SK-N-SH (cell line): Measurements from ENCODE around the gene MED15. TPM values are rescaled to one million over a fixed set of nuclear protein-coding genes. Genes with fewer than 3 reads are reported as not detected.

Experiments
- CTCF ChIA-PET: fragments of 300-600, 350-600 bp; formaldehyde crosslinking; extraction: SDS; loops from one replicate; lab custom pipeline; 2021; lab: Yijun Ruan, JAX
- POLR2A ChIA-PET: fragments of 350-600 bp; sonication (Branson Sonifier 250); formaldehyde crosslinking; extraction: SDS; loops from one replicate; lab custom pipeline; 2020; ENCODE audit warnings: antibody characterized with exemption, inconsistent platforms; lab: Yijun Ruan, JAX
- DNase-seq: peaks from one replicate; pipeline ENCODE4 v3.0.0; 2012
- H2AFZ ChIP-seq: fragments of 200-600 bp; sonication (generic); 2 replicates; pipeline ENCODE4 v1.8.1; 2016; ENCODE audit warnings: antibody characterized with exemption, mild to moderate bottlenecking, low read depth
- H3F3A ChIP-seq: fragments of 200-600 bp; sonication (generic); replicated peaks from 2 replicates; pipeline ENCODE3; 2016; ENCODE audit warnings: antibody characterized with exemption, mild to moderate bottlenecking; ENCODE audit not compliant: insufficient read depth
- H3K27ac ChIP-seq, 2 experiments: fragments of 200-500 bp in 1 of 2; fragments of 200-600 bp in 1 of 2; sonication (Bioruptor generic) in 1 of 2; sonication (generic), shearing (Covaris generic) in 1 of 2; 2 replicates each; pipeline versions ENCODE4 v1.5.1 to v1.6.1; 2014 to 2016; ENCODE audit warnings: low read depth in 2 of 2, inconsistent platforms in 1 of 2, low read length in 1 of 2, mild to moderate bottlenecking in 1 of 2, mixed read lengths in 1 of 2
- H3K27me3 ChIP-seq: fragments of 200-600 bp; sonication (generic), shearing (Covaris generic); 2 replicates; pipeline ENCODE4 v1.6.1; 2016; ENCODE audit warnings: mixed run types; ENCODE audit not compliant: insufficient read depth
- H3K36me3 ChIP-seq, 2 experiments: fragments of 200-500 bp in 1 of 2; fragments of 200-600 bp in 1 of 2; sonication (Bioruptor generic) in 1 of 2; sonication (generic) in 1 of 2; replicated peaks in 1 of 2; 2 replicates each; pipeline versions ENCODE3 to v1.5.1; 2014 to 2016; ENCODE audit warnings: low read length in 1 of 2, mild to moderate bottlenecking in 1 of 2; ENCODE audit not compliant: insufficient read depth in 2 of 2, control insufficient read depth in 1 of 2
- H3K4me1 ChIP-seq, 2 experiments: fragments of 200-500 bp in 1 of 2; fragments of 200-600 bp in 1 of 2; sonication (Bioruptor generic) in 1 of 2; sonication (generic), shearing (Covaris generic) in 1 of 2; 2 replicates each; pipeline versions ENCODE4 v1.5.1 to v1.6.1; 2014 to 2016; ENCODE audit warnings: low read depth in 1 of 2, low read length in 1 of 2, mixed run types in 1 of 2; ENCODE audit not compliant: insufficient read depth in 2 of 2, control insufficient read depth in 1 of 2
- H3K4me2 ChIP-seq: fragments of 200-600 bp; sonication (generic), shearing (Covaris generic); 2 replicates; pipeline ENCODE4 v1.6.1; 2017; ENCODE audit warnings: mixed run types
- H3K4me3 ChIP-seq, 2 experiments: fragments of 200-500 bp in 1 of 2; fragments of 200-600 bp in 1 of 2; sonication (Bioruptor generic) in 1 of 2; sonication (generic), shearing (Covaris generic) in 1 of 2; 2 replicates each; pipeline versions ENCODE4 v1.5.1 to v1.8.1; 2014 to 2016; ENCODE audit warnings: low read depth in 2 of 2, inconsistent platforms in 1 of 2, low read length in 1 of 2, mild to moderate bottlenecking in 1 of 2, mixed read lengths in 1 of 2, moderate library complexity in 1 of 2
- H3K79me2 ChIP-seq: fragments of 200-600 bp; sonication (generic); 2 replicates; pipeline ENCODE4 v1.8.1; 2017; ENCODE audit warnings: mild to moderate bottlenecking; ENCODE audit not compliant: insufficient read depth
- H3K9ac ChIP-seq: fragments of 200-600 bp; sonication (generic); 2 replicates; pipeline ENCODE4 v1.6.1; 2017; ENCODE audit warnings: mixed run types
- H3K9me2 ChIP-seq: fragments of 200-600 bp; sonication (generic); 2 replicates; pipeline ENCODE4 v1.6.1; 2017; ENCODE audit warnings: mixed run types
- H3K9me3 ChIP-seq: fragments of 200-600 bp; sonication (generic); 2 replicates; pipeline ENCODE4 v1.6.1; 2017; ENCODE audit warnings: mixed run types, mild to moderate bottlenecking, moderate library complexity
- H4K20me1 ChIP-seq: fragments of 200-600 bp; sonication (generic); 2 replicates; pipeline ENCODE4 v1.6.1; 2017; ENCODE audit warnings: mild to moderate bottlenecking, mixed run types; ENCODE audit not compliant: insufficient read depth
- FOSL2 ChIP-seq: IDR thresholded peaks from 2 replicates; pipeline ENCODE4 v1.4.0; 2012; ENCODE audit warnings: low read depth, mild to moderate bottlenecking, moderate library complexity, borderline replicate concordance
- FOXJ3 ChIP-seq: sonication (generic); formaldehyde crosslinking; IDR thresholded peaks from 2 replicates; pipeline ENCODE4 v1.5.1; 2020; ENCODE audit warnings: mild to moderate bottlenecking, missing genetic modification reagents
- GATA2 ChIP-seq: sonication (generic); formaldehyde crosslinking; IDR thresholded peaks from 2 replicates; pipeline ENCODE4 v1.5.0; 2020; ENCODE audit warnings: mild to moderate bottlenecking, missing genetic modification reagents
- MXI1 ChIP-seq: IDR thresholded peaks from 2 replicates; pipeline ENCODE4 v1.6.1; 2012; ENCODE audit warnings: mild to moderate bottlenecking, low read depth, low read length, improper control_type of control experiment
- POLR2AphosphoS5 ChIP-seq: IDR thresholded peaks from 2 replicates; pipeline ENCODE4 v1.6.1; 2012; ENCODE audit warnings: low read depth, low read length
- RAD21 ChIP-seq: IDR thresholded peaks from 2 replicates; pipeline ENCODE4 v1.6.1; 2012; ENCODE audit warnings: mild to moderate bottlenecking, low read length
- SIN3A ChIP-seq: IDR thresholded peaks from 2 replicates; pipeline ENCODE4 v1.6.1; 2012; ENCODE audit warnings: low read depth, mild to moderate bottlenecking, low read length, moderate library complexity, borderline replicate concordance
- SMC3 ChIP-seq: IDR thresholded peaks from 2 replicates; pipeline ENCODE4 v1.6.1; 2012; ENCODE audit warnings: low read depth, low read length, improper control_type of control experiment
- TEAD4 ChIP-seq: IDR thresholded peaks from 2 replicates; pipeline ENCODE4 v1.4.0; 2012; ENCODE audit warnings: mild to moderate bottlenecking, borderline replicate concordance; ENCODE audit not compliant: insufficient read depth
- YY1 ChIP-seq: IDR thresholded peaks from 2 replicates; pipeline ENCODE4 v1.4.0; 2012; ENCODE audit warnings: low read depth, mild to moderate bottlenecking
- WGBS: methylation state at CpG from one replicate; pipeline ENCODE4 v1.1.6; 2017; ENCODE audit warnings: low lambda C conversion rate; 5-methylcytosine and 5-hydroxymethylcytosine counted together
- polyA plus RNA-seq, 3 experiments: library from polyadenylated mRNA; depleted of rRNA; stranded (reverse); fragments of >200 nt; gene quantifications; 2 replicates each; pipeline ENCODE4 v1.2.3, GENCODE V29; 2012
- TF ChIP-seq, protein P1 (sequence below): IDR thresholded peaks from 2 replicates; pipeline ENCODE4 v1.6.1; 2012; ENCODE audit warnings: mild to moderate bottlenecking, low read depth, low read length, moderate library complexity

Gene MED15
- polyA plus RNA-seq, 1 of the 3 experiments (the other 2 are of a cell fraction): 45.1 TPM

DNA sequence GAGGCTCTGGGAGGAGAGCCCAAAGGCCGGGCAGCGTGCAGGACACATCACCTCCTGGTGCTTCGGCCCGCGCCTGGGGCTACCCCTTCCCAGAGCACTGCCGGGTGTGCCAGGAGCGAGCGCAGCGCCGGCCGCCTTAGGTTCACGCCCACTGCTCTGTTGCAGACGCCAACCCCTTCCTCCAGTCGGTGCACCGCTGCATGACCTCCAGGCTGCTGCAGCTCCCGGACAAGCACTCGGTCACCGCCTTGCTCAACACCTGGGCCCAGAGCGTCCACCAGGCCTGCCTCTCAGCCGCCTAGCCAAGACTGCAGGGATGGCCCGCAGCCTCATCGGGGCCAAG lies 79.0 kb downstream of the MED15 start:
- TF ChIP-seq FOXJ3 (CRISPR knock-in tag) (no peak), SMC3 (no peak), YY1 (no peak), POLR2AphosphoS5 (no peak), SIN3A (no peak), MXI1 (no peak), FOSL2 (no peak), TEAD4 (no peak), GATA2 (CRISPR knock-in tag) (no peak), RAD21 (no peak)
- TF ChIP-seq, protein P1, sequence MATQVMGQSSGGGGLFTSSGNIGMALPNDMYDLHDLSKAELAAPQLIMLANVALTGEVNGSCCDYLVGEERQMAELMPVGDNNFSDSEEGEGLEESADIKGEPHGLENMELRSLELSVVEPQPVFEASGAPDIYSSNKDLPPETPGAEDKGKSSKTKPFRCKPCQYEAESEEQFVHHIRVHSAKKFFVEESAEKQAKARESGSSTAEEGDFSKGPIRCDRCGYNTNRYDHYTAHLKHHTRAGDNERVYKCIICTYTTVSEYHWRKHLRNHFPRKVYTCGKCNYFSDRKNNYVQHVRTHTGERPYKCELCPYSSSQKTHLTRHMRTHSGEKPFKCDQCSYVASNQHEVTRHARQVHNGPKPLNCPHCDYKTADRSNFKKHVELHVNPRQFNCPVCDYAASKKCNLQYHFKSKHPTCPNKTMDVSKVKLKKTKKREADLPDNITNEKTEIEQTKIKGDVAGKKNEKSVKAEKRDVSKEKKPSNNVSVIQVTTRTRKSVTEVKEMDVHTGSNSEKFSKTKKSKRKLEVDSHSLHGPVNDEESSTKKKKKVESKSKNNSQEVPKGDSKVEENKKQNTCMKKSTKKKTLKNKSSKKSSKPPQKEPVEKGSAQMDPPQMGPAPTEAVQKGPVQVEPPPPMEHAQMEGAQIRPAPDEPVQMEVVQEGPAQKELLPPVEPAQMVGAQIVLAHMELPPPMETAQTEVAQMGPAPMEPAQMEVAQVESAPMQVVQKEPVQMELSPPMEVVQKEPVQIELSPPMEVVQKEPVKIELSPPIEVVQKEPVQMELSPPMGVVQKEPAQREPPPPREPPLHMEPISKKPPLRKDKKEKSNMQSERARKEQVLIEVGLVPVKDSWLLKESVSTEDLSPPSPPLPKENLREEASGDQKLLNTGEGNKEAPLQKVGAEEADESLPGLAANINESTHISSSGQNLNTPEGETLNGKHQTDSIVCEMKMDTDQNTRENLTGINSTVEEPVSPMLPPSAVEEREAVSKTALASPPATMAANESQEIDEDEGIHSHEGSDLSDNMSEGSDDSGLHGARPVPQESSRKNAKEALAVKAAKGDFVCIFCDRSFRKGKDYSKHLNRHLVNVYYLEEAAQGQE: no peak
- Histone ChIP-seq H2AFZ (no peak overlapping the region), H3K27me3 (no peaks in the 10 kb centered on the region), H3K4me2 (no peak overlapping the region), H3K79me2 (no peaks in the 10 kb centered on the region), H3K9ac (no peak overlapping the region), H4K20me1 (peaks cover 18% of the 10 kb centered on the region), H3K9me3 (no peaks in the 10 kb centered on the region), H3K9me2 (no peaks in the 10 kb centered on the region), H3K27ac (peak overlapping the region in 1 of 2 experiments; percentile 93; a peak in 1 of 4 replicates), H3K4me1 (peaks cover 0 to 56% of the 10 kb centered on the region in 2 experiments; a peak in 1 of 4 replicates), H3K36me3 (peaks cover 4 to 57% of the 10 kb centered on the region in 2 experiments), H3F3A (peaks cover 7% of the 10 kb centered on the region), H3K4me3 (no peak overlapping the region)
- CTCF ChIA-PET: interaction anchor here (16.6 kb wide), 1 partner anchor 20 kb away, joined by 180 read pairs; no protein-coding TSS in a partner anchor
- POLR2A ChIA-PET: no interaction called here
- WGBS: 100% methylated on average over 7 of the region's 22 CpGs
- DNase-seq: no peak

GRCh38 chr22:20587206-20587958 lies 80.0 kb downstream of the MED15 start:
- Histone ChIP-seq H3K4me2 (no peak overlapping the region), H3K4me1 (peaks cover 0 to 46% of the 10 kb centered on the region in 2 experiments; a peak in 1 of 4 replicates), H3K4me3 (no peak overlapping the region), H3K9me2 (no peaks in the 10 kb centered on the region), H3K79me2 (no peaks in the 10 kb centered on the region), H3F3A (peaks cover 7% of the 10 kb centered on the region), H2AFZ (no peak overlapping the region), H3K27ac (peak overlapping the region in 1 of 2 experiments; percentile 47; a peak in 1 of 4 replicates), H3K9me3 (no peaks in the 10 kb centered on the region), H4K20me1 (peaks cover 12% of the 10 kb centered on the region; the same call in 1 of the 2 replicates), H3K9ac (no peak overlapping the region), H3K27me3 (no peaks in the 10 kb centered on the region), H3K36me3 (peaks cover 4 to 51% of the 10 kb centered on the region in 2 experiments)
- TF ChIP-seq FOSL2: no peak
- POLR2A ChIA-PET: no interaction called here
- 96% methylated on average over 4 of the region's 17 CpGs for WGBS
- DNase-seq: no peak
- CTCF ChIA-PET: no interaction called here
